HUES64 (cell line): ENCODE data around the gene KLK14.

Experiments
- H3K27ac ChIP-seq: 2 replicates; pipeline ENCODE4 v1.7.0; 2013; ENCODE audit warnings: low read depth, low read length, inconsistent platforms
- H3K27me3 ChIP-seq: 2 replicates; pipeline ENCODE4 v1.6.1; 2013; ENCODE audit warnings: mild to moderate bottlenecking, low read length; ENCODE audit not compliant: insufficient read depth
- H3K36me3 ChIP-seq: 2 replicates; pipeline ENCODE4 v1.6.1; 2013; ENCODE audit warnings: mild to moderate bottlenecking, low read length; ENCODE audit not compliant: insufficient read depth
- H3K4me1 ChIP-seq: 2 replicates; pipeline ENCODE4 v1.6.1; 2013; ENCODE audit warnings: mild to moderate bottlenecking, low read length, moderate library complexity; ENCODE audit not compliant: insufficient read depth
- H3K4me3 ChIP-seq: 2 replicates; pipeline ENCODE4 v1.5.1; 2013; ENCODE audit warnings: mild to moderate bottlenecking, low read length, moderate library complexity
- H3K9ac ChIP-seq: 2 replicates; pipeline ENCODE4 v1.6.1; 2013; ENCODE audit warnings: mild to moderate bottlenecking, low read depth, low read length
- H3K9me3 ChIP-seq: 2 replicates; pipeline ENCODE4 v1.6.1; 2013; ENCODE audit warnings: low read depth, low read length; ENCODE audit not compliant: insufficient read depth
- WGBS: fragments of 150-250, 120-280 bp; methylation state at CpG from one replicate; pipeline ENCODE4 v1.1.7; 2013; ENCODE audit warnings: missing lambda C conversion rate; 5-methylcytosine and 5-hydroxymethylcytosine counted together

Gene KLK14

GRCh38 chr19:51036519-51036918 lies 46.2 kb downstream of the KLK14 start:
- WGBS = 64% methylated on average over 9 of the region's 9 CpGs
- Histone ChIP-seq H3K36me3 (no peaks in the 10 kb centered on the region), H3K9ac (no peak overlapping the region), H3K4me3 (no peak overlapping the region), H3K9me3 (no peaks in the 10 kb centered on the region), H3K27me3 (0 out of 2 replicates have a peak, but pooled peaks cover 3% of the 10 kb centered on the region), H3K4me1 (no peaks in the 10 kb centered on the region), H3K27ac (no peak overlapping the region)

DNA sequence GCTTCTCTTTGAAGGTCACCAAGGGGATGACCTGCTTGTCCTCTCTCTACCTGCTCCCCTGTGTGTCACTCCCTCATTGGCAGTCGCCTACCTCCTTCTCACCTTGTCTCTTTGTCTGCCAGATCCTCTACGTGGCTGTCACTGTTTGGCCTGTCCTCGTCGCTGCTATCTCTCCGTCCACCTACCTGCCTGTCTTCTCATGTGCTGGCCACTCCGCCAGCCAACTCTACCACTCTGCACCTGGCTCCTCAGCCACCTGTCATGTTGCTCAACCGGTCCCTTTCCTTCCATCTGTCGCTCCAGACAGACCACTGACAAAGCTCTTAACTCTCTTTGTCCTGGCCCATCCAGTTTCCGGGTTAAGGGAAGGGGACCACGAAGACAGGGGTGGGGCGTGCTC lies 48.0 kb downstream of the KLK14 start, which contains the start of gene KLK12:
KLK12 (minus strand) TSS at position 299 of the 400 bp plus-strand sequence. CDS start 381 bp downstream, outside the sequence.
- H3K9me3 ChIP-seq = no peaks in the 10 kb centered on the region
- H3K36me3 ChIP-seq = no peaks in the 10 kb centered on the region
- WGBS = 74% methylated on average over 10 of the region's 11 CpGs
- H3K27me3 ChIP-seq = 0 out of 2 replicates have a peak, but pooled peaks cover 3% of the 10 kb centered on the region
- H3K4me3 ChIP-seq = no peak within 1 kb of the TSS
- H3K9ac ChIP-seq = no peak within 1 kb of the TSS
- no peaks in the 10 kb centered on the region for H3K4me1 ChIP-seq
- no peak within 1 kb of the TSS for H3K27ac ChIP-seq

- Histone ChIP-seq H3K27ac (no peak overlapping the region), H3K9ac (no peak overlapping the region), H3K9me3 (no peaks in the 10 kb centered on the region), H3K27me3 (0 out of 2 replicates have a peak, but pooled peaks cover 3% of the 10 kb centered on the region), H3K4me3 (no peak overlapping the region), H3K36me3 (no peaks in the 10 kb centered on the region), H3K4me1 (no peaks in the 10 kb centered on the region)
- 94% methylated on average over 28 of the region's 28 CpGs for WGBS
Observed at GRCh38 chr19:51031880-51032225, 50.8 kb downstream of the KLK14 start.

- Histone ChIP-seq H3K4me3 (no peak overlapping the region), H3K27me3 (0 out of 2 replicates have a peak, but pooled peaks cover 3% of the 10 kb centered on the region), H3K9me3 (no peaks in the 10 kb centered on the region), H3K4me1 (no peaks in the 10 kb centered on the region), H3K9ac (no peak overlapping the region), H3K36me3 (no peaks in the 10 kb centered on the region), H3K27ac (no peak overlapping the region)
- WGBS = 91% methylated on average over 7 of the region's 7 CpGs
Observed at GRCh38 chr19:51031220-51031879, 51.3 kb downstream of the KLK14 start.

DNA sequence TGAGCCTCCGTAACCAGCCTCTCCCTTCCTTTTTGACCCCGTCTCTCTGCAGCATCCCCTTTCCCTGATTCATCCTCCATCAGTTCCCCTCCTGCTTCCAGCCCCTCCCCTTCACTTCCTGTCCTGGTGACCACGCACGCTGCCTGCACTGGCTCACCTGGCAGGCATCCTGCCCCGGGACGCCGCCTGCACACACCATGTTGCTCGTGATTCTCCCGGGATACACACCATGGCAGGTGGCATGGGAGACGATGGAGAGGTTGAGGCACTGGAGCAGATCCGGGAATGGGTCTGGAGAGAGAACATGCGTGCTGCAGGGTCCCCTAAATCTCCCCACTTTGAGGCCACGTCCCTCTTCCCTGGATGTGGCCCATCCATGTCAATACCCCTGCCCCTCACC lies 52.1 kb downstream of the KLK14 start:
- H3K4me3 ChIP-seq = no peak overlapping the region
- 84% methylated on average over 13 of the region's 13 CpGs for WGBS
- no peak overlapping the region for H3K27ac ChIP-seq
- H3K9ac ChIP-seq = no peak overlapping the region
- H3K4me1 ChIP-seq = no peaks in the 10 kb centered on the region
- no peaks in the 10 kb centered on the region for H3K9me3 ChIP-seq
- H3K27me3 ChIP-seq = 0 out of 2 replicates have a peak, but pooled peaks cover 3% of the 10 kb centered on the region
- no peaks in the 10 kb centered on the region for H3K36me3 ChIP-seq

DNA sequence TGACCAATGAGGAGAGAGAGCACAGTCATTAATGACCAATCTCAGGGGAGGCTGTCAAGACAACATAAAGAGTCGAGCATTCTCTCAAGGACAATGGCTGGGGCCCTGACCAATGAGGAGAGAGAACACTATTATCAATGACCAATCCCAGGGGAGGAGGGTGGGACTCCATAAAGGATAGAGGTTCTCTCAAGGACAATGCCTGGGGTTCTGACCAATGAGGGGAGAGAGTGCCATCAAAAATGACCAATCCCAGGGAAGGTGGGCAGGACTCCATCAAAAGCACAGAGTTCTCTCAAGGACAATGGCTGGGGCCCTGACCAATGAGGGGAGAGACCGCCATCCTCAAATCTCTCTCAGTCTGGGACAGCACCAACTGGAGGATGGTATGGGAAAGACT lies 53.0 kb downstream of the KLK14 start:
- Histone ChIP-seq H3K27me3 (no peaks in the 10 kb centered on the region), H3K4me1 (peaks cover 7% of the 10 kb centered on the region), H3K9me3 (no peaks in the 10 kb centered on the region), H3K9ac (no peak overlapping the region), H3K36me3 (no peaks in the 10 kb centered on the region), H3K27ac (no peak overlapping the region), H3K4me3 (no peak overlapping the region)
- WGBS = 93% methylated on average over 2 of the region's 2 CpGs
